HEK293 (cell line): Measurements from ENCODE around the gene THUMPD2.

Experiments used
- GLIS2 ChIP-seq: fragments of 450-650 bp; formaldehyde crosslinking; IDR thresholded peaks from 2 replicates; pipeline ENCODE4 v1.5.1; 2016; ENCODE audit warnings: missing biosample characterization, missing genetic modification characterization
- ZBTB21 ChIP-seq: fragments of 450-650 bp; formaldehyde crosslinking; IDR thresholded peaks from 2 replicates; pipeline ENCODE4 v1.5.1; 2017; ENCODE audit warnings: missing biosample characterization, missing genetic modification characterization
- ZNF175 ChIP-seq: fragments of 450-650 bp; formaldehyde crosslinking; IDR thresholded peaks from 2 replicates; pipeline ENCODE4 v1.5.1; 2016; ENCODE audit warnings: missing biosample characterization, missing genetic modification characterization

DNA sequence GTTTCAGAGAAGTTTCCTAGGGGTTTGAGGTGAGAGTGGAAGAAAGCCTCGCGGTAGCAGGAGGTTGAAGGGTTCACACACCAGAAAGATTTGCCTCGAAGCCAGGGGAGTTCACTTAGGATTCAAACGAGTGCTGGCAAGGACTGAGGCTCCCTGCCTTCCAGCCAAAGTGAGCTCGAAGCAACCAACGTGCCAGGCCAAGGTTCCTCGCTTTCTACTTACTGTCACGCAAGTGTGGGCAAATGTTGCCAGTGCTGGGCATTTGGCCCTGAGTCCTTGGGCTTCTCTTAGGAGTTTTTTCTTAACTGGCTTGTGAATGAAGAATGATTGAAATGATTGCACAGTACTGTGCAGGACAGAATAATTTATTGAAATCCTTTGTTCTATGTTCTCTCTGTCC, 59.7 kb downstream of the THUMPD2 start:
- TF ChIP-seq GLIS2 (tag by site-specific recombination) (no peak), ZBTB21 (no peak), ZNF175 (tag by site-specific recombination) (no peak)
